Activated naive CD8-positive, alpha-beta T cell (primary cell): Measurements from ENCODE around the gene EHMT1.
"Not testable (repeated sequence)": the region's sequence is repeated elsewhere in the genome, so short reads cannot be mapped to it uniquely, and the experiment has no call there.

Experiments
- H3K27ac Mint-ChIP-seq: one replicate; pipeline ENCODE4 v1.8.0; 2021; ENCODE audit warnings: mixed read lengths
- H3K27me3 Mint-ChIP-seq: one replicate; pipeline ENCODE4 v1.8.0; 2021; ENCODE audit warnings: mixed read lengths
- H3K36me3 Mint-ChIP-seq: one replicate; pipeline ENCODE4 v1.8.0; 2021; ENCODE audit warnings: mixed read lengths
- H3K4me1 Mint-ChIP-seq: one replicate; pipeline ENCODE4 v1.8.0; 2021; ENCODE audit warnings: low read depth, mixed read lengths
- H3K4me3 Mint-ChIP-seq: one replicate; pipeline ENCODE4 v1.8.0; 2021; ENCODE audit warnings: mild to moderate bottlenecking, mixed read lengths
- H3K9me3 Mint-ChIP-seq: one replicate; pipeline ENCODE4 v1.8.0; 2021; ENCODE audit warnings: low read depth, mixed read lengths

EHMT1 gene

DNA sequence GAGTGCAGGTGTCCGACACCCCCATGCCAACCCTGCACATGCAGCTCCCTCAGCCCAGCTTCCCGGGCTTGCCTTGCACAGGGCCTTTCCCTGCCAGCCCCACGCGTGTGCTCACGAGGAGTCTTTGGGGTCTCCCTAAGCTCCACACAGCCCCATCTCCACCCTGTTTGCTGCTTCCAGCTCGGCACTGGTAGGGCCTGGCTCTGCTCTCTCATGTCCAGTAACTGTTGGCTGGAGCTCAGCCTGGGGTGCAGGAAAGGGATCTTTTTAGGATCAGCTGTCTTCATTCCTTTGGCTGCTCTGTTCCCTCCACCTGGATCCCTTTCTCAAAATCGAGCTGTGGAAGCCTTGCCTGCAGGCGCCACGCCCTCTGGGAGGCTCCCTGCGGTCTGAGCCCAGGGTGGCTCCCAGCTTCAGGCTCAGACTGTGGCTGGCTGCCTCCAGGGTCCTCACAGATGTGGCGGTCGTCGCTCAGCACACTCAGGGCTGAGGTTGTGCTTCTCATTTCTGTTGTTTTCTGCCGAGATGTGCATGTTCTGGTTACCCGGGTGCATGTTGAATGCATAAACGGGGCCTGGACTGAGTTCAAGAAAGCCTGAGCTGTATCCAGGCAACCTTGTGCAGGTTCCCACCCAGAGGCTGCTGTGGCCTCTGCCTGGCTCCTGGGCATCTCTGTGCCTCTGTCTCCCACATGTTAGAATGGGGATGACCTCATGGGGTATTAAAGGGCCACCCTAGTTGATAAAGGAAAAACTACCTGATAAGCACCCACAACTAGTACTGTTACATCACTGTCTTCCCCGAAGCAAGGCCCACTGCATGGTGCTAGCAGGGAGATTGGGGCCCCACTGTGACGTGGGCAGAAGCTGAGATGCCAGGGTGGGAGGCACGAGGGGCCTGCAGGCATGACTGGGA lies 263.0 kb downstream of the EHMT1 start:
- Mint-ChIP-seq H3K36me3 (no peaks in the 10 kb centered on the region), H3K27me3 (peaks cover 2% of the 10 kb centered on the region), H3K27ac (no peak overlapping the region), H3K4me3 (no peak overlapping the region), H3K4me1 (no peaks in the 10 kb centered on the region), H3K9me3 (no peaks in the 10 kb centered on the region)

DNA sequence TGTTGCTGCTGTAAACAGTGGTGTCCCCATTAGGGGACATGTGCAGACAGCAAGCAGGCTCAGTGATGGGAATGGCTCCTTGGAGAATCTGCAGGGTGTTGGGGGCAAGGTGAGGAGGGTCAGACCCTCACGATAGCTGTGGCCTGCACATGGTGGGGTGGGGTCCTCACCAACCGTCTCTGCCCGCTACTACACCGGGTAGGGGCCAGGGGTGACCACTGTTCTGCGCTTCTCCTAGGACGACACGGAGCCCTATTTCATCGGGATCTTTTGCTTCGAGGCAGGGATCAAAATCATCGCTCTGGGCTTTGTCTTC lies 263.7 kb downstream of the EHMT1 start:
- no peaks in the 10 kb centered on the region for H3K4me1 Mint-ChIP-seq
- no peak overlapping the region for H3K4me3 Mint-ChIP-seq
- no peak overlapping the region for H3K27ac Mint-ChIP-seq
- H3K27me3 Mint-ChIP-seq: peaks cover 2% of the 10 kb centered on the region
- H3K36me3 Mint-ChIP-seq: no peaks in the 10 kb centered on the region
- H3K9me3 Mint-ChIP-seq: no peaks in the 10 kb centered on the region

DNA sequence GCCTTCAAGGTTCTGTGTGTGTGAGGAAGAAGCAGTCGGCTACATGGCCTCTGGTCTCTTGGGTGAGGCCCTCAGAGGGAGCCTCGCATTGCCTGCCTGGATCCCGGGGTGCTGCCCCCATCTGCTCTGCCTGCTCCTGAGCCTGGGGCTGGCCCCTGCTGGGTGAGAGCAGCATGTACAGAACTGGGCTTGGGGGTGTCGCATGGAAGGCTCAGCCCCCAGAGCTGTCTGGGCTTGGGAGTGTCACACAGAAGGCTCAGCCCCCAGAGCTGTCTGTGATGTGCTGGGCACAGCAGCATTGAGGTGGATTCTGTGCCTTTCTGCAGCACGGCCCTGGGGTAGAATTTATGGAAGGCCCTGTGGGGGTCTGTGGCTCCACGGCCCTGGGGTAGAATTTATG lies 265.2 kb downstream of the EHMT1 start:
- not testable (repeated sequence) for H3K27me3 Mint-ChIP-seq, H3K27ac Mint-ChIP-seq, H3K36me3 Mint-ChIP-seq, H3K4me1 Mint-ChIP-seq, H3K4me3 Mint-ChIP-seq, H3K9me3 Mint-ChIP-seq

DNA sequence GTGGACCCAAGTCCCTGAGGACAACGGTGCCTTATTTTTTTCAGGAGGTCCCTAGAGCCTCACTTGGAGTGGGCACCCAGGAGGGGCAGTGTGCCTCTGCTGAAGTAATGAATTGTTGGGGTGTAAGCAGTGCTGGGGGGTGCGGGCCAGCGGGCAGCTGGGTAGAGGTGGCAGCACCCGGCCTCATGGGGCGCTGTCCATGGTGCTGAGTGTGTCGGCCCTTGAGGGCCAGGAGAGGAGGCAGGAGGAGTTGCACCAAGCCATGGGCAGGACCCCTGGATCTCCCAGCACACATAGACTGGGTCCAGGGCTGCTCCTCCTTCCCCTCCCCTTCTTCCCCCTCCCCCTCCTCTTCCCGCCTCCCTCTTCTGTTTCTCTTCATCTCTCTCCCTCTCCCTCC lies 265.7 kb downstream of the EHMT1 start:
- H3K27me3 Mint-ChIP-seq, H3K4me1 Mint-ChIP-seq, H3K4me3 Mint-ChIP-seq, H3K9me3 Mint-ChIP-seq, H3K36me3 Mint-ChIP-seq, H3K27ac Mint-ChIP-seq: not testable (repeated sequence)

DNA sequence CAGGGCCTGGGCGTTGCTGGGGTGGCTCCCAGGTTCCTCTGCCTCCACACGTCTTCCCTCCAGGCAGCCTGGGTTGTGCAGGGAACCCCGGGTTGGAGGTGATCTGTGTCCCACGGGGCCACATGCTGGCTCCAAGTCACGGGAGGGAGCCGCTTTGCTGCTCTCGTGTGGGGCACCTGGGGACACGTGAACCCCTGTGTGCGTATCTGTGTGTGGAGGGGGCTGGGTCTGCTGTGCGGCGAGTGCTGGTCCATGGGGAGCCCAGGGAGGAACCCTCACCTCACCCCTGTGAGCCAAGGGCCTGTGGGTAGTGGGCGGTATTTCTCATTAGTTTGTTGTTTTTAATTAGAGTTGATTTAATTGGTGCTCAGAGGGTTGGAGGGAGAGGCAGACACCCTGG lies 266.3 kb downstream of the EHMT1 start:
- not testable (repeated sequence) for H3K4me1 Mint-ChIP-seq, H3K27ac Mint-ChIP-seq, H3K9me3 Mint-ChIP-seq, H3K27me3 Mint-ChIP-seq, H3K36me3 Mint-ChIP-seq, H3K4me3 Mint-ChIP-seq
